ENCODE results near the gene CSNK1G1. TPM values are rescaled to one million over a fixed set of nuclear protein-coding genes. Genes with fewer than 3 reads are reported as not detected.
A peak's percentile ranks its signal among the peaks of the same experiment; 100 is the strongest.

The CSNK1G1 gene
- total and polyA plus RNA-seq, 2 of the 4 experiments (the other 2 are of a cell fraction) = 7.4 to 29.4 TPM

GRCh38 chr15:64251121-64251520 lies 104.9 kb downstream of the CSNK1G1 start:
- H4K91ac ChIP-seq (ENCODE audit: insufficient read depth, low read depth, low read length) = no peak overlapping the region
- no peak overlapping the region for H2BK5ac ChIP-seq (ENCODE audit: low read depth, low read length, poor library complexity, severe bottlenecking)
- H4K8ac ChIP-seq (ENCODE audit: low read depth in 2 of 2, low read length in 2 of 2) = no peak overlapping the region
- H3K23ac ChIP-seq (ENCODE audit: low read depth, low read length) = no peak overlapping the region
- H3K9me1 ChIP-seq (ENCODE audit: insufficient read depth, low read length) = peaks cover 6% of the 10 kb centered on the region; the same call in 1 of the 2 replicates
- no peak overlapping the region for H3K27ac ChIP-seq (ENCODE audit: insufficient read depth, low read length)
- no peak overlapping the region for H3K56ac ChIP-seq (ENCODE audit: extremely low read depth, insufficient read depth, low read length)
- peaks cover 30% of the 10 kb centered on the region; the same call in 1 of the 2 replicates for H4K20me1 ChIP-seq (ENCODE audit: insufficient read depth, low read length)
- H3K9me3 ChIP-seq (ENCODE audit: control insufficient read depth, insufficient read depth, low read length) = no peaks in the 10 kb centered on the region
- in situ Hi-C loops (cut with MboI; ENCODE audit: low sequenced_read_pairs) = no loop called here
- H3K4me2 ChIP-seq (ENCODE audit: low read depth, low read length) = no peak overlapping the region; the same call in 1 of the 2 replicates
- ATAC-seq (ENCODE audit: low read depth) (no peak), DNase-seq (peak; percentile 71)
- H2AK9ac ChIP-seq (replicated peaks; ENCODE audit: low read depth, low read length, poor library complexity) = no peak overlapping the region
- no peak overlapping the region for H2AK5ac ChIP-seq (ENCODE audit: low read depth, low read length)
- no peak overlapping the region for H3K18ac ChIP-seq (ENCODE audit: low read depth, low read length)
- H3K36me3 ChIP-seq (ENCODE audit: control insufficient read depth, insufficient read depth, low read length) = no peaks in the 10 kb centered on the region
- intact Hi-C loops (cut with micrococcal nuclease) = no loop called here
- dilution Hi-C loops (cut with HindIII; ENCODE audit: low sequenced_read_pairs, unreplicated experiment) = no loop called here
- no TSS peak for BruUV-seq (replicated peaks)
- TF ChIP-seq MXI1 (IDR thresholded peaks at IDR 0.05; ENCODE audit: borderline replicate concordance, low read depth, low read length) (0 out of 2 replicates have a peak, but pooled peaks have one; percentile 17), RCOR1 (IDR thresholded peaks at IDR 0.05; ENCODE audit: insufficient replicate concordance, low read length) (no peak)
- peaks cover 5% of the 10 kb centered on the region for H3K4me1 ChIP-seq (ENCODE audit: control insufficient read depth, insufficient read depth, low read length)
- H3K79me1 ChIP-seq (ENCODE audit: low read depth in 1 of 2, low read length in 2 of 2) = peaks cover 19 to 49% of the 10 kb centered on the region in 2 experiments; a peak in 3 of 4 replicates
- H3K14ac ChIP-seq (replicated peaks; ENCODE audit: low read depth, low read length) = no peak overlapping the region
- H3K4ac ChIP-seq (ENCODE audit: low read depth, low read length) = no peak overlapping the region
- ChIA-PET CTCF (interaction anchor here (0.5 to 1.4 kb wide), 4 partner anchors 10 to 81 kb away, joined by 3 to 6 read pairs (median 4); no protein-coding TSS in a partner anchor), POLR2A (ENCODE audit: unreplicated experiment) (no interaction called here)
- H2BK15ac ChIP-seq (ENCODE audit: low read depth, low read length) = no peak overlapping the region
- no peaks in the 10 kb centered on the region for H3K27me3 ChIP-seq (ENCODE audit: control insufficient read depth, insufficient read depth, low read length)
- no peak overlapping the region for H2BK120ac ChIP-seq (ENCODE audit: low read depth, low read length)
- H2AFZ ChIP-seq (replicated peaks; ENCODE audit: low read length, poor library complexity) = no peak overlapping the region
- no peak overlapping the region for H4K5ac ChIP-seq (ENCODE audit: low read depth, low read length)
- no peak overlapping the region for H3K9ac ChIP-seq (ENCODE audit: low read depth, low read length)
- H2BK20ac ChIP-seq (ENCODE audit: low read depth, low read length) = no peak overlapping the region
- no CpG with 5 or more reads among the region's 2 CpGs for WGBS, 2 experiments (ENCODE audit: extremely low coverage in 2 of 2, insufficient read length in 1 of 2)
- no peak overlapping the region for H3K4me3 ChIP-seq (ENCODE audit: insufficient read depth, low read depth, low read length)
